H1 (cell line): ENCODE results near the gene VIPR2. TPM values are rescaled to one million over a fixed set of nuclear protein-coding genes. Genes with fewer than 3 reads are reported as not detected.

Source experiments
- CTCF ChIA-PET: fragments of 300-600 bp; sonication (Branson Sonifier 250); formaldehyde crosslinking; loops from one replicate; lab custom pipeline; 2021; ENCODE audit not compliant: partially characterized antibody; lab: Charles Lee
- POLR2A ChIA-PET: fragments of 300-600 bp; sonication (Branson Sonifier 250); formaldehyde crosslinking; loops from one replicate; lab custom pipeline; 2021; ENCODE audit warnings: inconsistent platforms; ENCODE audit not compliant: partially characterized antibody; lab: Charles Lee
- DNase-seq, 2 experiments: peaks; one replicate each; pipeline versions ENCODE4 v3.0.0 to v3.0.0-alpha.2; 2010 to 2022; ENCODE audit warnings: low spot score in 2 of 2, low read depth in 1 of 2, mixed read lengths in 1 of 2
- FAIRE-seq: peaks from 2 replicates; lab custom pipeline; 2011; peaks lifted over from hg19 to GRCh38; lab: Jason Lieb, UNC
- H2AFZ ChIP-seq: 2 replicates; pipeline ENCODE4 v1.8.1; 2012; ENCODE audit warnings: low read length, inconsistent platforms
- H2AK5ac ChIP-seq: 2 replicates; pipeline ENCODE4 v1.6.1; 2013; ENCODE audit warnings: low read depth, low read length
- H2BK120ac ChIP-seq: replicated peaks from 2 replicates; pipeline ENCODE3; 2013; ENCODE audit warnings: low read depth, low read length, inconsistent platforms
- H2BK12ac ChIP-seq: 2 replicates; pipeline ENCODE4 v1.6.1; 2013; ENCODE audit warnings: low read depth, low read length
- H2BK15ac ChIP-seq: 2 replicates; pipeline ENCODE4 v1.6.1; 2013; ENCODE audit warnings: low read length
- H2BK20ac ChIP-seq: 2 replicates; pipeline ENCODE4 v1.6.1; 2013; ENCODE audit warnings: low read length
- H2BK5ac ChIP-seq: 2 replicates; pipeline ENCODE4 v1.6.1; 2013; ENCODE audit warnings: low read depth, low read length
- H3K14ac ChIP-seq: 2 replicates; pipeline ENCODE4 v1.6.1; 2013; ENCODE audit warnings: inconsistent platforms; ENCODE audit not compliant: insufficient read length
- H3K18ac ChIP-seq: 2 replicates; pipeline ENCODE4 v1.6.1; 2013; ENCODE audit warnings: low read length; ENCODE audit errors: extremely low read depth
- H3K23ac ChIP-seq: 2 replicates; pipeline ENCODE4 v1.6.1; 2013; ENCODE audit warnings: inconsistent platforms; ENCODE audit not compliant: insufficient read length
- H3K23me2 ChIP-seq: 2 replicates; pipeline ENCODE4 v1.6.1; 2013; ENCODE audit warnings: low read depth, low read length
- H3K27ac ChIP-seq: 2 replicates; pipeline ENCODE4 v1.6.1; 2011; ENCODE audit warnings: low read depth, low read length, inconsistent platforms
- H3K27me3 ChIP-seq, 4 experiments: replicated peaks in 1 of 4; 1 replicate in 1 of 4; 2 replicates in 3 of 4; pipeline versions ENCODE4 v1.6.1 to v1.8.1; 2011 to 2013; ENCODE audit warnings: low read length in 3 of 4, mild to moderate bottlenecking in 3 of 4, inconsistent platforms in 2 of 4, mixed read lengths in 2 of 4, moderate library complexity in 1 of 4; ENCODE audit not compliant: control insufficient read depth in 3 of 4, insufficient read depth in 3 of 4; ENCODE audit errors: extremely low read depth in 1 of 4
- H3K36me3 ChIP-seq, 4 experiments: 2 replicates each; pipeline versions ENCODE4 v1.6.1 to v1.8.1; 2011 to 2013; ENCODE audit warnings: mild to moderate bottlenecking in 4 of 4, low read length in 3 of 4, moderate library complexity in 2 of 4, control low read depth in 1 of 4, inconsistent platforms in 1 of 4; ENCODE audit not compliant: insufficient read depth in 4 of 4, control insufficient read depth in 2 of 4
- H3K4ac ChIP-seq: replicated peaks from 2 replicates; pipeline ENCODE3; 2013; ENCODE audit warnings: low read length, low read depth, mixed read lengths, inconsistent platforms; ENCODE audit not compliant: insufficient read length
- H3K4me1 ChIP-seq, 4 experiments: replicated peaks in 1 of 4; 1 replicate in 1 of 4; 2 replicates in 3 of 4; pipeline versions ENCODE4 v1.6.1 to v1.8.1; 2011 to 2013; ENCODE audit warnings: low read length in 3 of 4, inconsistent platforms in 2 of 4, mixed read lengths in 1 of 4; ENCODE audit not compliant: insufficient read depth in 4 of 4, control insufficient read depth in 3 of 4
- H3K4me2 ChIP-seq, 2 experiments: 2 replicates each; pipeline versions ENCODE4 v1.6.1 to v1.8.1; 2011 to 2013; ENCODE audit warnings: low read depth in 2 of 2, low read length in 2 of 2, control low read depth in 1 of 2, inconsistent platforms in 1 of 2, mild to moderate bottlenecking in 1 of 2; ENCODE audit not compliant: insufficient read depth in 1 of 2
- H3K4me3 ChIP-seq, 4 experiments: fragments of 200-600, 300-600 bp in 1 of 4; sonication (generic), shearing (Covaris generic), sonication (Bioruptor Twin) in 1 of 4; 2 replicates each; pipeline versions ENCODE4 v1.5.1 to v1.8.1; 2011 to 2016; ENCODE audit warnings: low read length in 4 of 4, low read depth in 3 of 4, control low read depth in 2 of 4, inconsistent platforms in 2 of 4, mild to moderate bottlenecking in 2 of 4, mixed read lengths in 1 of 4, moderate library complexity in 1 of 4; ENCODE audit not compliant: insufficient read depth in 2 of 4; ENCODE audit errors: extremely low read depth in 1 of 4
- H3K56ac ChIP-seq: replicated peaks from 2 replicates; pipeline ENCODE3; 2013; ENCODE audit warnings: low read depth, mild to moderate bottlenecking, mixed read lengths, low read length, inconsistent platforms; ENCODE audit not compliant: insufficient read length
- H3K79me1 ChIP-seq: 2 replicates; pipeline ENCODE4 v1.6.1; 2013; ENCODE audit warnings: low read depth, low read length, control low read depth
- H3K79me2 ChIP-seq, 2 experiments: 2 replicates each; pipeline versions ENCODE4 v1.6.1 to v1.8.1; 2012 to 2013; ENCODE audit warnings: low read length in 2 of 2, mild to moderate bottlenecking in 2 of 2, inconsistent platforms in 1 of 2; ENCODE audit not compliant: insufficient read depth in 2 of 2, control insufficient read depth in 1 of 2
- H3K9ac ChIP-seq, 4 experiments: replicated peaks in 1 of 4; 1 replicate in 1 of 4; 2 replicates in 3 of 4; pipeline versions ENCODE4 v1.6.1 to v1.8.1; 2011 to 2013; ENCODE audit warnings: low read depth in 3 of 4, low read length in 3 of 4, control low read depth in 2 of 4, mild to moderate bottlenecking in 2 of 4, moderate library complexity in 2 of 4, inconsistent platforms in 1 of 4; ENCODE audit errors: extremely low read depth in 1 of 4
- H3K9me3 ChIP-seq, 2 experiments: 2 replicates each; pipeline versions ENCODE4 v1.6.1 to v1.8.1; 2012 to 2013; ENCODE audit warnings: mild to moderate bottlenecking in 2 of 2, moderate library complexity in 2 of 2, control low read depth in 1 of 2, inconsistent platforms in 1 of 2, low read depth in 1 of 2, low read length in 1 of 2, mixed read lengths in 1 of 2; ENCODE audit not compliant: insufficient read depth in 2 of 2
- H4K20me1 ChIP-seq, 2 experiments: replicated peaks in 1 of 2; 2 replicates each; pipeline versions ENCODE3 to v1.8.1; 2011 to 2013; ENCODE audit warnings: inconsistent platforms in 2 of 2, low read length in 2 of 2, mild to moderate bottlenecking in 1 of 2; ENCODE audit not compliant: insufficient read depth in 2 of 2, control insufficient read depth in 1 of 2
- H4K5ac ChIP-seq: 2 replicates; pipeline ENCODE4 v1.6.1; 2013; ENCODE audit warnings: low read length, low read depth, mixed read lengths, inconsistent platforms; ENCODE audit not compliant: insufficient read length
- H4K8ac ChIP-seq: 2 replicates; pipeline ENCODE4 v1.8.0; 2013; ENCODE audit warnings: mild to moderate bottlenecking, moderate library complexity, low read length, inconsistent platforms; ENCODE audit not compliant: insufficient read depth; ENCODE audit errors: extremely low read depth
- H4K91ac ChIP-seq: replicated peaks from 2 replicates; pipeline ENCODE3; 2013; ENCODE audit warnings: low read length, mixed read lengths, inconsistent platforms; ENCODE audit not compliant: insufficient read length
- CHD2 ChIP-seq: IDR thresholded peaks from 2 replicates; pipeline ENCODE4 v1.6.1; 2012; ENCODE audit warnings: low read length, improper control_type of control experiment
- E2F6 ChIP-seq: IDR thresholded peaks from 2 replicates; pipeline ENCODE4 v1.6.1; 2012; ENCODE audit warnings: inconsistent platforms
- HDAC2 ChIP-seq, 2 experiments: fragments of 300-600 bp in 1 of 2; sonication (generic) in 1 of 2; IDR thresholded peaks; 2 replicates each; pipeline ENCODE4 v1.6.1; 2011 to 2012; ENCODE audit warnings: low read depth in 2 of 2, low read length in 2 of 2, mild to moderate bottlenecking in 2 of 2, moderate library complexity in 2 of 2, borderline replicate concordance in 1 of 2, inconsistent platforms in 1 of 2
- JUND ChIP-seq: IDR thresholded peaks from 2 replicates; pipeline ENCODE4 v1.6.1; 2011; ENCODE audit warnings: mild to moderate bottlenecking, improper control_type of control experiment, low read length
- KDM5A ChIP-seq: fragments of 200-600 bp; IDR thresholded peaks from 2 replicates; pipeline ENCODE4 v1.7.1; 2012; ENCODE audit warnings: mild to moderate bottlenecking, low read length, inconsistent platforms, mixed read lengths
- NRF1 ChIP-seq: IDR thresholded peaks from 2 replicates; pipeline ENCODE4 v1.6.1; 2011; ENCODE audit warnings: mild to moderate bottlenecking, low read depth, low read length, improper control_type of control experiment
- RNF2 ChIP-seq: fragments of 200-900, 300-1000 bp; sonication (generic); IDR thresholded peaks from 2 replicates; pipeline ENCODE4 v1.7.1; 2016; ENCODE audit warnings: borderline replicate concordance, low read depth, mild to moderate bottlenecking, antibody characterized with exemption, low read length; ENCODE audit not compliant: poor library complexity, severe bottlenecking; ENCODE audit errors: missing control alignments
- TBP ChIP-seq: IDR thresholded peaks from 2 replicates; pipeline ENCODE4 v1.6.1; 2011; ENCODE audit warnings: low read depth, low read length, improper control_type of control experiment
- YY1 ChIP-seq: IDR thresholded peaks from 2 replicates; pipeline ENCODE4 v1.6.1; 2011; ENCODE audit warnings: low read depth, mild to moderate bottlenecking, low read length
- WGBS, 2 experiments: shearing (Covaris generic) in 1 of 2; methylation state at CpG; one replicate each; pipeline versions ENCODE4 v1.1.6 to v1.1.7; 2013 to 2015; ENCODE audit warnings: low lambda C conversion rate in 2 of 2, mixed read lengths in 2 of 2, inconsistent platforms in 1 of 2, low coverage in 1 of 2, missing lambda C conversion rate in 1 of 2; ENCODE audit not compliant: insufficient replicate concordance in 2 of 2, insufficient coverage in 1 of 2, insufficient read length in 1 of 2; ENCODE audit errors: extremely low coverage in 1 of 2, missing lambda C conversion rate in 1 of 2; 5-methylcytosine and 5-hydroxymethylcytosine counted together
- polyA plus RNA-seq, 7 experiments: library from polyadenylated mRNA; depleted of rRNA in 3 of 7; stranded (reverse) in 5 of 7; unstranded in 2 of 7; fragments of >200 nt in 5 of 7; fragments of 200-250 nt in 2 of 7; gene quantifications; 1 replicate in 5 of 7; 2 replicates in 1 of 7; 4 replicates in 1 of 7; pipeline versions ENCODE4 v1.2.1 to v1.2.3, GENCODE V29; 2011 to 2013; ENCODE audit warnings: missing spikeins in 2 of 7, mixed read lengths in 2 of 7
- total RNA-seq: library from RNA; stranded (reverse); fragmentation: NEBNext Ultra II Directional; extraction: Animal tissue kit (Norgen Biotek cat#: 25700); gene quantifications from 2 replicates; pipeline ENCODE4 v1.2.1, GENCODE V29; 2021

Gene VIPR2
- total and polyA plus RNA-seq, 2 of the 8 experiments (the other 6 are each of a cell fraction or from before 2014, with no cell fraction given) = 2.4 to 6.3 TPM

GRCh38 chr7:159051916-159052315 is 92.8 kb downstream of the VIPR2 start:
- no peak overlapping the region for H3K18ac ChIP-seq
- no peak overlapping the region for H3K56ac ChIP-seq
- POLR2A ChIA-PET = no interaction called here
- no peak overlapping the region for H3K27ac ChIP-seq
- no peak overlapping the region for H2BK20ac ChIP-seq
- no peak overlapping the region for H4K5ac ChIP-seq
- no peak overlapping the region for H4K8ac ChIP-seq
- H3K27me3 ChIP-seq = no peaks in the 10 kb centered on the region
- no peak overlapping the region for H2BK12ac ChIP-seq
- no peak for DNase-seq
- H2BK120ac ChIP-seq = no peak overlapping the region
- no peaks in the 10 kb centered on the region; a peak in 1 of 7 replicates for H3K4me1 ChIP-seq
- no peak for FAIRE-seq
- CTCF ChIA-PET = interaction anchor here (1.4 to 1.5 kb wide), 2 partner anchors 23 to 75 kb away, joined by 3 to 4 read pairs; no protein-coding TSS in a partner anchor
- WGBS, 2 experiments = 87% methylated on average over 2 of the region's 2 CpGs; no CpG with 5 or more reads in 1 of the 2 experiments
- H3K4me3 ChIP-seq = no peak overlapping the region
- TF ChIP-seq JUND (no peak), YY1 (no peak), TBP (no peak), NRF1 (no peak), RNF2 (no peak), KDM5A (no peak), CHD2 (no peak), HDAC2 (IDR thresholded peaks at IDR 0.05; ENCODE audit: borderline replicate concordance in 1 of 2, low read depth in 2 of 2, low read length in 2 of 2) (no peak), E2F6 (no peak)
- TF ChIP-seq, all 59 proteins: peak for 0
- Histone ChIP-seq H3K14ac (no peak overlapping the region), H4K20me1 (no peaks in the 10 kb centered on the region), H3K23ac (no peak overlapping the region), H3K36me3 (no peaks in the 10 kb centered on the region), H3K9me3 (no peaks in the 10 kb centered on the region), H3K9ac (no peak overlapping the region), H3K4me2 (no peak overlapping the region), H3K79me1 (no peaks in the 10 kb centered on the region), H2BK15ac (no peak overlapping the region), H3K79me2 (no peaks in the 10 kb centered on the region), H2BK5ac (no peak overlapping the region), H2AK5ac (no peak overlapping the region), H3K4ac (no peak overlapping the region), H4K91ac (no peak overlapping the region), H2AFZ (no peak overlapping the region), H3K23me2 (no peaks in the 10 kb centered on the region)
